ENCODE measurements around the gene SNX22.

SNX22 gene

DNA sequence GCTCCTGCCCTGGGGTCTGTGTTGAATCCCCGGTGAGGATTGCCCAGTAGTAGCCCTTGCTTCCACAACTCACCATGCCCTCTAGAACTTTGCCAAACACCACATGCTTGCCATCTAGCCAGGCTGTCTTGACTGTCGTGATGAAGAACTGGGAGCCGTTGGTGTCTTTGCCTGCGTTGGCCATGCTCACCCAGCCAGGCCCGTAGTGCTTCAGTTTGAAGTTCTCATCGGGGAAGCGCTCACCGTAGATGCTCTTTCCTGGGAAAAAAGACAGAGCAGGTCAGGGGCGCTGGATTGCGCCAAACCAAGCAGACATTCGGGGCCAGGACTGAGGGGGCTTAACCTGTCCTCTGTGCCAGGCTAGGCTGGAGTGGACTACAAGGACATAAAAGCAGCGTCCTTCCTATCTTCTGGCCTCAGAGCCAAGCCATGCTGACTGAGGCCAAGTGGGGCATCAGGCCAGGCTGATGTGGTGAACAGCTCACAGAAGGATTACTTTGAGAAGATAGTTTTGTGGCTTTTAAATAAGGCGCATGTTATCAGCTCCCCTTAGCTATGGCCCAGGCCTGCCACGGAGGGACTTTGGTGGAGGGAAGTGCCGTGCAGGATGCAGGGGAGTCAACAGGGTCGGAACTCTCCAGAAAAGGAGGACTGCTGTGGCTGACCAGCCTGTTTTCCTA, 5.3 kb downstream of the SNX22 start:
- ATAC-seq (no peak), DNase-seq (no peak)

DNA sequence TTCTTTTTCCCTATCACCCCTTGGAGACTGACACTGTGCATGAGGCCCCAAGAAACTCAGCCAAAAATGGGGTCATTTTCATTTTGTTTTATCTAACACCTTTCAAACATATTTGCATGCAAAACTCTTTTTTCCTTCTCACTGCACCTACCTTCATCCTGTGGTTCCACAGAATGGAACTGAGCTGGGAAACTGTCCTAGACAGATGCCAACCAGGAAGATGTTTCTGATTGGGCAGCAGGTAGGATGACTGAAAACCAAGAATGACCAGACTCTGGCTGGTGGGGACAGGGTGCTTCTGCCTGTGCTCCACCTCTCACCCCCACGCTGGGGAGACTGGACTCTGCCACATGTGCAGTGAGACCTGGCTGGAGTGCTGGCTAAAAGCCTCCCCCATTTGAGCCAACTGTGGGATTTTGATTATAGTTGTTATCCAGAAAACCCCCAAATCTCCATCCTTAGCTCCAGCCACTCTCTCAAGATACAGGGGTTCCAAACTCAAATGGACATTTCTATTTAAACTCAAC, 6.1 kb downstream of the SNX22 start:
- no peak for ATAC-seq
- DNase-seq: no peak

DNA sequence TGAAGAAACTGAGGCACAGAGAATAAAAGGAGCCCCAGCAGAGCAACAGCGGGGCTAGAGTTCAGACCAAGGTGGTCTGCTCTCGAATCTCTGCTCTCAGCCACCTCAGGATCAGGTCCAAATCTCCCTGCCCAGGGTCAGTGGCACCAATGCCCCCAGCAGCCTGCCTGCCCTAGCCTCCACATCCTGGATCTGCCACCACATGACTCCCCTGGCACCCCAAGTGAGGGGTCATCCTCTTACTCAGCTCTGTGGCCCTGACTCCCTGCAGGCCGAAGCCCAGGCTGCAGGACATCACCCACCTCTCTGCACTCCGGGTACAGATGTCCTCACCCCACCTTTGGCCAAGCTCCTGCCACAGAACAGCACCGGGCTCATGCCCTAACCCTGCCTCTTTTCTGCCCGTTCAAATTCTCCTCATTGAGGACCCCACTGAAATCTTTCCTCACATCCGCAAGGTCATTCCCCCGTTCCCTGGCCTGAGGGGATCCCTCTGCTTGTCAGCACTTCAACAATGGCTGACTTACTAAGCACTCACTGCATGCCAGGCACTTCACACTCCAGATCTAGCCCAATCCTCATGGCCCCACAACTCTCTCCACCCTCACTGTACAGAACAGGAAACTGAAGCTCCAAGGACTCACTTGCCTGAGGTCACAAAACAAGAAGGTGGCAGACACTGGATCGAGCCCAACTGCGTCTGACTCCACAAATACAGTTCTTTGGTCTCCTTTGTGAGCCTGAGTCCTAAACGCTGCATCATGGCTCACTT, 7.0 kb downstream of the SNX22 start:
- no peak for DNase-seq
- ATAC-seq: no peak

DNA sequence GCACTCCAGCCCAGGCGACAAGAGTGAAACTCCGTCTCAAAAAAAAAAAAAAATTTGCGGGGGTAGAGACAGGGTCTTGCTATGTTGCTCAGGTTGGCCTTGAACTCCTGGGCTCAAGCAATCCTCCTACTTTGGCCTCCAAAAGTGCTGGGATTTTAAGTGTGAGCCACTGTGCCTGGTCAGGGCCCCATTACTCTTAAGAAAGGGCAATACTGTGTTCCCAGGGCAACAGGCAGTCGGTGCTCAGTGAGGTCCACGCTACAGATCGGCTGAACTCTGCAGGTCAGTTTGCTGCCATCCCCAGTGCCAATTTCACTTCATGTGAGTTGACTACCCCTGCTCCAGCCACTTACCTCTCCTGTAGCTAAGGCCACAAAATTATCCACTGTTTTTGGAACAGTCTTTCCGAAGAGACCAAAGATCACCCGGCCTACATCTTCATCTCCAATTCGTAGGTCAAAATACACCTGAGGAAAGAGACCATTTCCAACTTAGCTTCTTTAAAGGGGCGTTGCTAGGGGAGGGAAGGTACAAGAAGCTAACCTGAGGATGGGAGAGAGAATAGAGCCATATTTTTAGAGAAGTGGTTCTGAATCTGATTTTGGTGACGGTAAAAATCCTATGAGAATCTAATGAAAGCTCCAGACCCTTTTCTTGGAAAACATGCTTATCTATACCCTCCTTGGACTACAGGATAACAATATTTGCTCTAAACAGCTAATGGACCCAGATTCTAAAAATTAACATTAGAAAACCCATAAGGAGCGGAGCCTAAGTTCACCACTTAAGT, 10.4 kb downstream of the SNX22 start:
- DNase-seq (no peak), ATAC-seq (no peak)

DNA sequence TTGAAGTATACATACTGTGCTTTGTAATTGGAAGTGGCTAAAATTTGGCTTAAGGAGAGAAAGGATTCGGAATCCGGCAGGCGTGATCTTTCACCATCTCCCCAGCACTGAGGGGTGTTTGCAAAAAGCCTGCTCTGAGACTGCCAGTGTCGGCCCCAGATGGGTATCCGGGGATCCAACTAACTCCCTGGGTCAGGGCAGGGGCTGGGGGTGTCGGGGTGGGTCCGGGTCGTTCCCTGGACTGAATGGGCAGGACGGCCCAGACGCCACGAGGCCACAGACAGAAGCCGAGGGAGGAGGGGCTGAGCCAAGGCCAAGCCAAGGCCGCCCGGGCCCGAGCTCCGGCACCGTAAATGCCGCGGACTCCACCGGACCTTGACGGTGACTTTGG, 10.9 kb downstream of the SNX22 start:
- ATAC-seq (peak; percentile 25), DNase-seq (no peak)

DNA sequence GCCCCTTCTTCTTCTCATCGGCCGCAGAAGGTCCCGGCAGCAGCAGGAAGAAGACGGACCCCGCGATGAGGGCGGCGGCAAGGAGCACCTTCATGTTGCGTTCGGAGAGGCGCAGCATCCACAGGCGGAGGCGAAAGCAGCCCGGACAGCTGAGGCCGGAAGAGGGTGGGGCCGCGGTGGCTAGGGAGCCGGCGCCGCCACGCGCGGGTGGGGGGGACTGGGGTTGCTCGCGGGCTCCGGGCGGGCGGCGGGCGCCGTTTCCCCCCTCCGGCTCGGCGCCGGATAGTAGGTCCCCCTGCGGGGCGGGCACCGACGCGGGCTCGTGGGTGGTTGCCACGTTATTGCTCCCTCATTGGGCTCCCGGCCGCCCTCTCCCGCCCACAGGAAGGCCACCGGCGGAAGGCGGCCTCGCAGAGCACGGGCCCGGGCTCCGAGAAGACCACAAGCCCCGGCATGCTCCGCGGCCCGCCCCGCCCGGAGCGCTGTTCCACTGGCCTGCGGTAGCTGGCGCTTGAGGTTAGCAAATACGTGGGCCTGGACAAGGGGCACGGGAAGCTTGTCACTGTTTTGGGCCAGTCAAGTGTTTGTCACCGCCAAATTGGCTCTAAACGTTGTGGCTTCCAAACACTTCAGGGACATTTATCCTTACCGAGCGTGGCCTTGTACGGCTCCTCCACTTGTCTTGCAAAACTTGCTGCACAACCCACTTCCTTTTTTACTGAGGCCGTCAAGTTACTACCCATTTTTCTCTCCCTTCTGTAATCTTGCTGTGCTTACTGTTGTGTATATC, 11.5 kb downstream of the SNX22 start, which contains the start of gene PPIB:
PPIB (minus strand) TSS at position 154 of the 790 bp plus-strand sequence; CDS start at position 118, 36 bp downstream.
- DNase-seq (peak; percentile 98), ATAC-seq (peak; percentile 95)

DNA sequence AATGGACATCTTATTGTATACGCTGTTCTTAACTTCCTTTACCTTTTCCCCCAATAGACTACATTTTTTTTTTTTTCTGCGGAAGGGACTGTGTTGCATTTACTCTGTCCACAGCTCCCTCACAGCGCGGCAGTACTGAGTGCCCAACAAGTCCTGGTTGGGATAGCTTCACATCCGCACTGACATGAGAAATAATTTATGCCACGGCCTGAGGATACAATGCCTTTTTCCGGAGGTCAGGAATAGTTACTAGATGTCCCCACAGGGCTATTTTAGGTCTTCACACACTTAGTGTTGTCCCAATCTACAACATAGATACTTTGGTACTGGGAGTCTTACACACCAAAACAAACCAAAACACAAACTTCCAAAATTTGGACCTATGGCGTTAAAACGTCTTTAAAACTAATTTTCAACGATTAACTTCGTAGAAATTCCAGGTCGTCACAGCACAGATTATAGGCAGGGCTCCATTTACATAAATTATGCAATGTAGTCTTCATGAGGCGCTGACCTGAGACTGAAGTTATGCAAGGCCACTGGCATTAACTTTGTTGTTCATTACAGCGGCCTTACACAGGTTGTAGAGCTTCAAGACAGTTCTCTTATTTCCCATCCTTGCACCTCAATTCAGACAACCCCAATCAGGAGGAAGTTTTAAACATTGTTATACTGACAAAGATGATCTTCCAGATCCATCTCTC, 12.3 kb downstream of the SNX22 start:
- ATAC-seq (no peak), DNase-seq (no peak)

DNA sequence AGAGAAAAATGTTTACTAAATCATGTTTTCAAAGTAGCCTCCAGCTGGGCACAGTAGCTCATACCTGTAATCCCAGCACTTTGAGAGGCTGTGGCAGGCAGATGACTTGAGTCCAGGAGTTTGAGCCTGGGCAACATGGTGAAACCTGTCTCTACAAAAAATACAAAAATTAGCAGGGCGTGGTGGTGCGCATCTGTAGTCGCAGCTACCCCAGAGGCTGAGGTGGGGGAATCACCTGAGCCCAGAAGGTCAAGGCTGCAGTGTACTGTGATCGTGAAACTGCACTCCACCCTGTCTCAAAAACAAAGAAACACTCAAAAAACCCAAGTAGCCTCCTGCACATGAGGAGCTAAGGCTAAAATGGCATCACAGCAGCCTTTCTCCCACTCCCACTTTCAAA, 12.9 kb downstream of the SNX22 start:
- no peak for ATAC-seq
- DNase-seq: no peak

DNA sequence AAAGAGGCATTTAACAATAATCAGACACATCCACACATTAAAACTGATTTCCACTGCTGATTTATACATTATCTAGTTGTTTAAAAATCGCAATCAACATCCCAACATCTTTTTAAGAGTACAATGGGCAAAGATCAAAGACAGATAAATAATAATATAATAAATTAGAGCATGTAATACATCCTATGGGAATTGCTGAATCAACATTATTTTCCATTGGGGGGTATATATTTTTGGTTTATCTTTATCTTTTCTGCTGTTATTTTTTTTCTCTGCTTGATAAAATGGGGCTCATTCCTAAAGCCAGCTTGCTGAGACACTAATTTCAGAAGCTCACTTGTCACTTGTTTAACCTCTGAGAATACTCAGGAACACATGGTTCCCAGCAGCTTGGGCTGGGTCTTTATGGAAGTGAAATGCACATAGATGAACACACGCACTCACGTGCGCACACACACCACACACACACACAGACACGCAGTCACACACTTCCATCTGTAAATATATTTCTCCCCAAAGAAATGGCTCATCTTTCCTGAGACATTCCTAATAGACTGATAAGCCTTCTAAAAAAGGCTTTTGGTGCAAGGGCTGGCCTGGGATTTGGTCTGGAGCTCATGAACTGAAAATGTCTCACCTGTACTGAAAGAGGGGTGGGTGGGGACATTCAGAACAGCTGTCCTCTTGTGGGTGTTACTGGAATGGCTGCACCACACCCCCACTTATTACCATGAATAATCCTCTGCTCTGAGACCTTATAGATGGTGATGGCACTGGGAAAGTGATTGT, 14.8 kb downstream of the SNX22 start:
- ATAC-seq (no peak), DNase-seq (no peak)

DNA sequence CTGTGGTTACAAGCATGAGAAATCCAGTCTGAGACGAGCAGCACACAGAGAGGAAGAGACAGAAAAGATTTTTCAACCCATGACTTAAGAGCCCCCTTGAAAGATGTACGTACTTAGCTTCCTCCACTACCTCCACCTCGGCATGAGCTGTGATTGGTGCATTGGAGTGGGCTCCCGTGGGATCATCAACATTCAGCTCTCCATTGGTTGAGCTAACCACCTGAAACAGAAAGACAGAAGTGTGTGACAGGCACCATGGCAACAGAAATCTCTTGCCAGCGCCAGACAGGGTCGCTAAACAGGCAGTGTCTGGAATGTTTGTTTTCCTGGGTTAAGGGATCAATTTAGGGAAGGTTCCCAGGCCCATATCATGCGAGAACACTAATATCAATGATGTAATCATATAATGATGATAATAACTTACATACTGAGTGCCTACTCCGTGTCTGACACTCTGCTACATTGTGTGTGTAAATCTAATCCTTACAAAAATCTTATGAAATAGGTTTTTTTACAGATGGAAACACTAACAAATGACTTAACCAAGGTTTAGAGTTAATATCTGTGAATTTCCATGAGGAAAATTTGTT, 28.8 kb downstream of the SNX22 start:
- no peak for DNase-seq
- no peak for ATAC-seq

DNA sequence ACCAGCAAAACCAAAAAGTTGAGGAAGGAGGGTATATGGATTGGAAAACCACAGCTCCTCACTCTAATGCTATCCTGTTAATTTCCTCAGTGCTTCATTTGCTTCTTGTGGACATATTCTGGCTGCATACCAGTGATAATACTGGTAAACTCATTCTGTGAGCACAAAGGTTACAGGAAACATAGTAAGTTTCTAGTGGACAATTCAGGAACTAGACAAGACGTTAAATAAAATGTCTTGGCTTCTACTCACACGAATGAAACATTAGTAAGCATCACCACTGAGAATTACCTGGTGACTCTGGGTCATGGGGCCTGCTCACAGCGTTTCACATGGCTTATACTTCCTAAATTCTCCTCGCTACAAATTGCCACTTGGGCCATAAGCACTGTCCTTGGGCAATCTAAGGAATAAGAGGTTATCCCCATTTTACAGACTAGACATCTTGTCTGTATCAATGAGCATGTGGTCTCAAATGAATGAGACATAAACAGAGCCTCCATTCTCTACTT, 31.4 kb downstream of the SNX22 start:
- DNase-seq (no peak), ATAC-seq (no peak)

DNA sequence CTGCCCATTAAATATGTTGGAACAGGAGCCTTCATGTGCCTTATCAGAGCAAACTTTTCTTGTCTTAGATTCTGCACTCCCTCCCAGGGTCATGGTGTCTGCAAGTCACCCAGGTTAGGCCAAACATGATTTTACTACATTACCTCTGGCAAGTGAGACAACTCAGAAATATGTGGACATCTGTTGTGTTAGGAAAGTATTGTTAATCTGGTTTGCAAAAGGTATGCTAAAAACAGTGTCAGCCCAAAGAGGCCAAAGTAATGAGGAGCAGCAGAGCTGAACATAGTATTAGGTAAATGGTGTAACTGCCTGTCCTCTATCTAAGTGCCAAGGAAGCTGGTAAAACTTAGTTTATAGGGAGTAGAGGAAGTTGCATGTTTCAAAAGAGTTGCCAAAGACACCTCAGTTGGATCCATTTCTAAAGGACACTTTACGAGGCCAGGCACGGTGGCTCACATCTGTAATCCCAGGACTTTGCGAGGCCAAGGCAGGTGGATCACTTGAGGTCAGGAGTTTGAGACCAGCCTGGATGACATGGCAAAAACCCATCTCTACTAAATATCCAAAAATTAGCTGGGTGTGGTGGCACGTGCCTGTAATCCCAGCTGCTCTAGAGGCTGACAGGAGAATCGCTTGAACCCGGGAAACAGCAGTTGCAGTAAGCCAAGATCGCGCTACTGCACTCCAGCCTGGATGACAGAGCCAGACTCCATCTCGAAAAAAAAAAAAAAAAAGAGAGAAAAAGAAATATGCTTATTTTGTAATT, 33.8 kb downstream of the SNX22 start:
- no peak for ATAC-seq
- DNase-seq: no peak

DNA sequence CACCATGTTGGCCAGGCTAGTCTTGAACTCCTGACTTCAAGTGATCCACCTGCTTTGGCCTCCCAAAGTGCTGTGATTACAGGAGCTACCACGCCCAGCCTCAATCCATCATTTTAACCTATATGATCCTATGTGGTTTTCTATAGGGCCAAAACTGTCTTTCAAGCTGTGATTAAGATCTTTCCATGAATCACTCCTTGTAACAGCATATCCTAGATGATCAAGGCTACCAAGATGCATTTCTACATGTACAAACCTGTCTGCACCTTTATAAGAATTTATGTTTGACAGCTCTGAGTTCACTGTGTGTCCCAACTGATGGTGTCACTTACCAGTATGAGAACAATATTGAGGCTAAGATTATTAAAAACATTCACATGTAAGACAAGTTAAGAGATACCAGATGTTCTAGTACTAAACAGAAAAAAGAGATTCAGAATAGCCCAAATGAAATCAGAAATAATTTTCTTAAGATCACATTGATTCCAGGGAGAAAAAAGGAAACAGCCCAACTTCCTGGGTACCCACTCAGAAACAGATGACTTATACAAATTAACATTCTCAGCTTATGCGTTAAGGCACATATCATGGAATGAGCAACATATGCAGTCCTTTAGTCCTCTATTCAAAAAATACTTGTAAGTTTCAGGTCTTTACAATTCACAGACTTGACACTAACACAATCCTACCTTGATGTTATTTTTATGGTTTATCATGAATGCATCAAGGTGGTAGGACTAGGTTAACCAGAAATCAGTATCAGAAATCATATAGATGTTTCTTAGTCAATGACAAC, 36.1 kb downstream of the SNX22 start:
- DNase-seq (no peak), ATAC-seq (no peak)

DNA sequence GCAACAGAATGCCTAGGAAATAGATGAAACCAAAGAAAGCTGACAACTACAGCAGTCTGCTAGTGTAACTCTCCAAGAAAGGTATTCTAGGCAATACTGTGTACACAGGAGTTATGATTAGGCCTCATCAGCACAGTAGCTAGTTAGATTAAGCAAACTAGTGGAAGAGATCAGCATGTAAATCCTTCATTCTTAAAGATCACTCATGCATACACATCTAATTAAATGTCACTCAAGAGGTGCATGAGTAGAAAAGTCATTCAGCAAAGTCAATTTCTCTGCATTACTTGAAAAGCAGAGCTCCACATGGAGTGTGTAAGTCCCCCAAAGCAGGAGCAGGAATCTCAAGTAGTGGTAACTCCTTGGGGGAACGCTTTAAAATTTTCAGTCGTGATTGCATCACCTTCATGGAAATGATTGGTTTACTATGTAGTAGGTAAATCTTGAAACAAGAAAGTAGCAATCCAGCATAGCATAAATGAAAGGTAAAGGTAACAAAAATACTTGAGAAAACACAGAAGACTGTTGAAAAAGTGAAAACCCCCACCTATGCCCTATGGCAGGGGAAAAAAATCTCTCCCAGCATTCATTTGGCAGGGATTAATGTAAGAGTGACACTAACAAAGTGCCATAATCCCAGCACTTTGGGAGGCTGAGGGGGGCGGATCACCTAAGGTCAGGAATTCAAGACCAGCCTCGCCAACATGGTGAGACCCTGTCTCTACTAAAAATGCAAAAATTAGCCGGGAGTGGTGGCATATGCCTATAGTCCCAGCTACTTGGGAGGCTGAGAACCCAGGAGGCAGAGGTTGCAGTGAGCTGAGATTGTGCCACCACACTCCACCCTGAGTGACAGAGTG, 40.7 kb downstream of the SNX22 start:
- ATAC-seq (no peak), DNase-seq (no peak)

DNA sequence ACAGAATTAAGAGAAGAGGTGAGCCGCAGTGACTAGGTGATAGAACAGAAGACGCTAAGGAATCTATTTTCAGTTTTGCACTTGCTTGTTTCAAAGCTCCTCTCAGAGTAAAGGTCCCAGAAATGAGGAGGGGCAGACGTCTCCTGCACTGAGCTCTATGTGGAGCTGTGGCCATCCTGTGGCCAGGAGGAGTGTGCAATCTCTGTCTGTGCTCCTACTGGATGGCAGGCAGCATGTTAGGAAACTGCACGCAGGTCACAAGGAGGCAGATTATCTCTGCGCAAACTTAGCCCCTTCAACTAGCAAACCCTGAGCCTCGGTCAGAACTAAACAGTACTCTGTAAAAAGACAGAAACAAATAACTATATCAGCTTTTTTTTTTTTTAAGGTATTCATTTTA, 42.4 kb downstream of the SNX22 start:
- DNase-seq (no peak), ATAC-seq (no peak)

DNA sequence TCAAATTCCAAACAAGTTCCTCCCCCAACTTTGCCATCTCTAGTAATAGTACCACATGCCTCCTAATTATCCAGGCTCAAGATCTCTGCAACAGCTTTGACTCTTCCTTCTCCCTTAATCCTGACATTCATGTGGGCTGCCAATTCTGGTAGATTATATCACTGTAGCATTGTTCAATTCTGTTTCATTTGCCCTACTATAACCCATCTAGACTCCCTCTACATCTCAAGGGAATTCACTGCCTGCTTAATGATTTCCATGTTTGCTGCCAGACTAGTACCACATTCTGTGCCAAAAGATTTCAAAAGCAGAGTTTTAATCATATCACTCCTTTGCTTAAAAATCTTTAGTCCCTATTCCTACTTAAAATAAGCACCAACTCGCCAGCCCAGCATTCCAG, 45.9 kb downstream of the SNX22 start:
- no peak for ATAC-seq
- no peak for DNase-seq

DNA sequence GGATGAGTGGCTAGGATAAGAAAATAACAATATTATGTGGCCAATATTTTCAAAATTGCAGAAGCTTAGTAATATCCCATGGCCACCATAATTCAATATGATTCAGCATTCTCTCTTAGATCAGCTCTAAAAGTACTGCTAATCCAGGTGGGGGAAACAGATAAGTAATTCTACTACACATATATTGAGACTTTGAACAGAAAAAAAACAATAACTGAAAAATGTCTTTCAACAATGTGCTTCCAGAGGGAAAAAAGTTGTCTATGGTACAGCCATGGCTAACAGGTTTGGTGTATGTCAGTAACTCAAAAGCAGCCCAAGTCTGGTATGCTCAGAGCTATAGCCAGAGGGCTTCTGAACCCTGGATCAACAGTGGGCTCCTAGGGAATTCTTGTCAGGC, 53.7 kb downstream of the SNX22 start:
- no peak for ATAC-seq
- DNase-seq: no peak
